Cardiac muscle cell (in vitro differentiated cells and primary cell): ENCODE data around the gene IQCB1. TPM values are rescaled to one million over a fixed set of nuclear protein-coding genes. Genes with fewer than 3 reads are reported as not detected.

ENCODE experiments used
- DNase-seq, 2 donors: peaks; one replicate each; pipeline versions ENCODE4 v3.0.0 to v3.0.0-alpha.2; 2010 to 2017; ENCODE audit warnings: low read depth in 1 of 2, low spot score in 1 of 2
- H3K27ac ChIP-seq: fragments of 200-600 bp; sonication (generic); 2 replicates; pipeline ENCODE4 v1.5.1; 2016
- H3K27me3 ChIP-seq: fragments of 200-600 bp; sonication (generic); 2 replicates; pipeline ENCODE4 v1.6.0; 2016; ENCODE audit warnings: control low read depth
- H3K36me3 ChIP-seq: fragments of 200-600 bp; sonication (generic); 2 replicates; pipeline ENCODE4 v1.5.1; 2016; ENCODE audit warnings: control low read depth
- H3K4me1 ChIP-seq: fragments of 200-600 bp; sonication (generic); 2 replicates; pipeline ENCODE4 v1.8.1; 2017; ENCODE audit warnings: low read depth, mild to moderate bottlenecking, mixed run types
- H3K4me3 ChIP-seq: fragments of 200-600 bp; sonication (generic); 2 replicates; pipeline ENCODE4 v1.5.1; 2016; ENCODE audit warnings: mild to moderate bottlenecking
- H3K9me3 ChIP-seq: fragments of 200-600 bp; sonication (generic); 2 replicates; pipeline ENCODE4 v1.5.1; 2017; ENCODE audit warnings: low read depth, mild to moderate bottlenecking, control low read depth
- polyA plus RNA-seq: library from polyadenylated mRNA; unstranded; fragments of >200 nt; fragmentation: Nextera tagmentation; extraction: Ambion mirVana; gene quantifications from 2 replicates; pipeline ENCODE4 v1.2.1, GENCODE V29; 2016
- total RNA-seq: library from RNA; depleted of rRNA; stranded (reverse); fragments of >200 nt; gene quantifications from 2 replicates; pipeline ENCODE4 v1.2.3, GENCODE V29; 2016
- TF ChIP-seq, protein P1 (sequence below): IDR thresholded peaks from 2 replicates; pipeline ENCODE4 v1.5.1; 2012; ENCODE audit warnings: low read depth, mild to moderate bottlenecking, low read length

IQCB1 gene
- total and polyA plus RNA-seq, 2 experiments from 2014 or later = 19.8 to 20.3 TPM

DNA sequence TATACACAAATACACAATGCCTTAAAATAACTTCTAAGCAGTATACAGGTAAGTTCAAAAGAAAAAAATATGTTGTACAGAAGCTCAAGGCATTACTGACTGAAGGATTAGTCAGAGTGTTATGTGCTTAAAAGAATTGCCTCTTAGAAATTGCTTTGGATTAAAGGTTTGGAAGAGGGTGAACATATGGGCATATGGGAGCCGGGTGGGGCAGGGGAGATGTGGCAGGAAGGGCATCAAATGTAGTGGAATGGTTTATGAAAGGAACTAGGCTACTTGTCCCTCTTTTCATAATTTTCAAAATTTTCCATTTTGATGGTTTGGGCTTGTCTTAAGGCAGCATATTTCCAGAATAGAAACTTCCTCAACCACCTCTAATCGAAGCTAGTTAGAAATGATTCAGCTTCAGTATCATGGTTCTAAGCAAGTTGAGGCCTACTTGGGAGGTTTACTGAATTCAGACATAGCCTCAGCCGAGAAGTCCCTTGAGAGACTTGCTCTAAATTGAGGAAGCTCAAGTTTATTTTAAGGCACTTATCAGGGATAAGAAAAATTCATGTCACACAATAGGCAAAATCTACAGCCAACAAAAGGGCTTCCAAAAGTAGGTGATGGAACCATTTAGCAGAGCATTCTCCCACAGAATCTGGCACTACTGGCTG, 75.2 kb downstream of the IQCB1 start:
- Histone ChIP-seq H3K4me1 (no peaks in the 10 kb centered on the region), H3K27me3 (peaks cover 4% of the 10 kb centered on the region), H3K9me3 (no peaks in the 10 kb centered on the region), H3K27ac (no peak overlapping the region), H3K36me3 (no peaks in the 10 kb centered on the region), H3K4me3 (no peak overlapping the region)
- TF ChIP-seq, protein P1, sequence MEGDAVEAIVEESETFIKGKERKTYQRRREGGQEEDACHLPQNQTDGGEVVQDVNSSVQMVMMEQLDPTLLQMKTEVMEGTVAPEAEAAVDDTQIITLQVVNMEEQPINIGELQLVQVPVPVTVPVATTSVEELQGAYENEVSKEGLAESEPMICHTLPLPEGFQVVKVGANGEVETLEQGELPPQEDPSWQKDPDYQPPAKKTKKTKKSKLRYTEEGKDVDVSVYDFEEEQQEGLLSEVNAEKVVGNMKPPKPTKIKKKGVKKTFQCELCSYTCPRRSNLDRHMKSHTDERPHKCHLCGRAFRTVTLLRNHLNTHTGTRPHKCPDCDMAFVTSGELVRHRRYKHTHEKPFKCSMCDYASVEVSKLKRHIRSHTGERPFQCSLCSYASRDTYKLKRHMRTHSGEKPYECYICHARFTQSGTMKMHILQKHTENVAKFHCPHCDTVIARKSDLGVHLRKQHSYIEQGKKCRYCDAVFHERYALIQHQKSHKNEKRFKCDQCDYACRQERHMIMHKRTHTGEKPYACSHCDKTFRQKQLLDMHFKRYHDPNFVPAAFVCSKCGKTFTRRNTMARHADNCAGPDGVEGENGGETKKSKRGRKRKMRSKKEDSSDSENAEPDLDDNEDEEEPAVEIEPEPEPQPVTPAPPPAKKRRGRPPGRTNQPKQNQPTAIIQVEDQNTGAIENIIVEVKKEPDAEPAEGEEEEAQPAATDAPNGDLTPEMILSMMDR = no peak
- no peak for DNase-seq

DNA sequence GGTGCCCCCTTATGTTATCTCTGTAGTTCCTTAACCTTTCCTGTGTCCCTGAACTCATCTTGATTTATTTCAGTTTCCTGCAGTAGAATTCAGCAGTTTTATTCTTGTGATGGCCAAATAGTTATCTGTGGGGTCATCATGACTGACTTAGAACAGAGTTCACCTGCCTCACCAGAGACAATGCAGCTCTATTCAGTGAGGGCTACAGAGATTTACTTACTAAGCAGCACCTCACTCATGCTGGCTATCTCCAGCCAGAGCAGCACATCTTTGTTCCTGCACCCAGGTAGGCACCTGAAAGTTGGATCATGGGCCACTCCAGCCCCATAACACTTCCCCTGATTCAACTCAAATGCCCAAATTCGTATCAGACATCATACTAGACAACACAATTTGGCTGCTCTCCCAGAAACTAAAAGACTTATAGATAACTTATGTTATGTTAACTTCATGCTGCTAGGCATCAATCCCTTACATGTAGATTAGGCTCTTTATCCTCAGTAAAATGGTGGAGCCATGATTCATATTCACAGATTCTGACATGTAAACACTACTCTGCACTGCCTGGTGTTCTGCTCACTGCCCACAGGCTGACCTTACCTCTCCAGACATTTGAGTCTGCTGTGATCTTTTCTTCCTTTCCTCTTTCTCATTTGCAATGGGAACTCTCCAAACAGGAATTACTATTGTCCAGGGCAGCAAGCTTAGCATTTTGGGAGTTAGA, 76.0 kb downstream of the IQCB1 start:
- no peak overlapping the region for H3K27ac ChIP-seq
- peak in 1 of 2 donors; percentile 51 for DNase-seq
- TF ChIP-seq, protein P1 = no peak
- H3K4me3 ChIP-seq = no peak overlapping the region
- no peaks in the 10 kb centered on the region for H3K4me1 ChIP-seq
- H3K36me3 ChIP-seq = no peaks in the 10 kb centered on the region
- no peaks in the 10 kb centered on the region for H3K9me3 ChIP-seq
- H3K27me3 ChIP-seq = peaks cover 4% of the 10 kb centered on the region

DNA sequence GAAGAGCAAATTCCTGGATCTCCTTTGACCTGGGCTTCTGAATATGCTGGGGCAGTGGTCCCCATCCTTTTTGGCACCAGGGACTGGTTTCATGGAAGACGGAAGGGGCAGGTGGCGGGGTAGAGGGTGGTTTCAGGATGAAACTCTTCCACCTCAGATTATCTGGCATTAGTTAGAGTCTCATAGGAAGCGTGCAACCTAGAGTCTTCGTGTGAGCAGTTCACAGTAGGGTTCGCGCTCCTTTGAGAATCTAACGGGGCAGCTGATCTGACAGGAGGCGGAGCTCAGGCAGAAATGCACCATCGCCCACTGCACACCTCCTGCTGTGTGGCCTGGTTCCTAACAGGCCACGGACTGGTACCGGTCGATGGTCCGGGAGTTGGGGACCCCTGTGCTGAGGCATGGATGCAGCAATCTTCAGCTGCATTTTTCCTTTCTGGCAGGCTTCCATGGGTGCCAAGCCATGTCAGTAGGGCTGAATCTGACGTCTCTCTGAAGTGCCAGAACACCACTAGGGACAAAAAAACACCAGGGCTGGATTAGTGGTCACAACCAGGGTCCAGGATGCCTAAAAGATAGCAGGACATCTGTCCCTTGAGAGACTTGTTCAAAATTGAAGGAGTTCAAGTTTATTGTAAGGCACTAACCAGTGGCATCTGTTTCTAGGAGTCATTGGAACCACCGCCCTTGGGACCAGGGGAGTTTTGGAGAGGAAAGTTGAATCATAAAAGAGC, 76.9 kb downstream of the IQCB1 start:
- DNase-seq = peak in 1 of 2 donors; percentile 13
- no peaks in the 10 kb centered on the region for H3K36me3 ChIP-seq
- H3K27ac ChIP-seq = no peak overlapping the region
- TF ChIP-seq, protein P1 = no peak
- H3K4me1 ChIP-seq = no peaks in the 10 kb centered on the region
- H3K9me3 ChIP-seq = no peaks in the 10 kb centered on the region
- H3K27me3 ChIP-seq = peaks cover 4% of the 10 kb centered on the region
- H3K4me3 ChIP-seq = no peak overlapping the region

DNA sequence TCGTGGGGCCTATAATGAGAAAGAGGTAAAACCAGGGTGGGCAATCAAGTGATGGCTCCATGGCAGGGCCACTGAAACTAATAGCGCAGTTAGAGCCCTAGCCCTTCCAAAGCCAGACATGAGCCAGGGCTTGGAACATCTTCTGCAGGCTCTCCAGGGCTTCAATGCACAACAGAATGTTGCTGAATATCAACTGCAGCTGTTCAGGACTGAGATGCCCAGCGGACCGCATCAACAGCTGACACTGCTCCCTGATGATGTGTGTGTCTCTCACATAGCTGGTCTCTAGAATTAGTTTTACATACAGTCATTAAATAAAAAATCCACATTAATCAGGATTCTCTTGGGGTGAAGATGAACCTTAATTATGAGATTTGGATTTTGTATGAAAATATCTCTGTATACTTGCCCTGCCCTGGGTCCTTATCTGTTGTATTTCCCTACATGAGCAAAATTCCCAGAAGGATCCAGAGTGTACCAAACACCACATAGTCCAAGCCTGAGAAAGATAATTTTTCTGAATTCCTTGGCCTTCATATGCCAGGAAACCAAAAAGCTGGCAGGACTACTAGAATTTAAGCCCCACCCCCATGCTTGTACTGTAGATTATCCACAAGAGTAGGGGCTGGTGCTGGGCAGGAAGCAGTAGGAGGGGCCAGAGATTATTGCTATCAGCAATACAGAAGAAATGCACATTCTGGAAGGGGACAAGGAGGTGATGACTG, 77.6 kb downstream of the IQCB1 start:
- Histone ChIP-seq H3K4me1 (no peaks in the 10 kb centered on the region), H3K4me3 (no peak overlapping the region), H3K27ac (no peak overlapping the region), H3K9me3 (no peaks in the 10 kb centered on the region), H3K27me3 (peaks cover 2% of the 10 kb centered on the region), H3K36me3 (no peaks in the 10 kb centered on the region)
- peak; percentile 2 to 93 for DNase-seq
- TF ChIP-seq, protein P1 = no peak

DNA sequence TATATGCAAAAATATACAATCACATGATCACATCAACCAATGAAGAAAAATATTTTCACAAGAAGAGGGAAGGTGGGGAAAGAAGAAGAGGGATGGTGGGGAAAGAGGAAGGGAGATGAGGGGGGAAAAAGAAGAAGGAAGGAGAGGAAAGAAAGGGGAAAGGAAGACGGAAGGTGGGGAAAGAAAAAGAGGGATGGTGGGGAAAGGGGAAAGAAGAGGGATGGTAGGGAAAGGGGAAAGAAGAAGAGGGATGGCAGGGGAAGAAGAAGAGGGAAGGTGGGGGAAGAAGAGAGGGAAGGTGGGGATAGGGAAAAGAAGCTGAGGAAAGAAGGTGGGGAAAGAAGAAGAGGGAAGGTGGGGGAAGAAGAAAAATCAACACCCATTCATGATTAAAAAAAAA, 82.1 kb downstream of the IQCB1 start:
- no peak overlapping the region for H3K4me3 ChIP-seq
- H3K4me1 ChIP-seq = peaks cover 7% of the 10 kb centered on the region
- no peaks in the 10 kb centered on the region for H3K9me3 ChIP-seq
- no peaks in the 10 kb centered on the region for H3K36me3 ChIP-seq
- H3K27me3 ChIP-seq = no peaks in the 10 kb centered on the region
- no peak overlapping the region for H3K27ac ChIP-seq
- no peak for DNase-seq
- TF ChIP-seq, protein P1 = no peak
